ENCODE measurements around the gene PDE4D. TPM values are rescaled to one million over a fixed set of nuclear protein-coding genes. Genes with fewer than 3 reads are reported as not detected.

Gene PDE4D
- total and polyA plus RNA-seq, 2 donors (not counting 3 experiments of a cell fraction or from before 2014, with no cell fraction given), result 34.5 to 51.2 TPM

- Histone ChIP-seq H3K9me3 (replicated peaks; ENCODE audit: control insufficient read depth, insufficient read depth, low read length) (no peaks in the 10 kb centered on the region), H3K9me1 (replicated peaks; ENCODE audit: control insufficient read depth, extremely low read depth, insufficient read depth, low read length) (no peaks in the 10 kb centered on the region), H3K79me2 (ENCODE audit: control insufficient read depth, insufficient read depth, low read length) (no peaks in the 10 kb centered on the region), H3K4me1 (ENCODE audit: control insufficient read depth, extremely low read depth, insufficient read depth, low read length) (no peaks in the 10 kb centered on the region), H3K4me3 (replicated peaks in 1 of 3; ENCODE audit: insufficient read depth in 1 of 3, low read depth in 1 of 3, low read length in 3 of 3) (no peak overlapping the region), H4K20me1 (replicated peaks; ENCODE audit: control insufficient read depth, extremely low read depth, insufficient read depth, low read length) (no peaks in the 10 kb centered on the region), H3K4me2 (ENCODE audit: insufficient read depth, low read length) (no peak overlapping the region), H3K36me3 (ENCODE audit: control insufficient read depth in 2 of 2, extremely low read depth in 1 of 2, insufficient read depth in 2 of 2, low read length in 2 of 2) (no peaks in the 10 kb centered on the region), H3K27me3 (ENCODE audit: control insufficient read depth in 2 of 2, insufficient read depth in 2 of 2, low read length in 2 of 2) (peaks cover 6% of the 10 kb centered on the region in 2 experiments), H2AFZ (ENCODE audit: low read depth, low read length) (no peak overlapping the region), H3K9ac (replicated peaks; ENCODE audit: extremely low read depth, insufficient read depth, low read length) (no peak overlapping the region), H3K27ac (ENCODE audit: insufficient read depth, low read depth, low read length) (no peak overlapping the region)
- ChIA-PET CTCF (interaction anchor here (1.6 kb wide), 1 partner anchor 14 kb away, joined by 4 read pairs; no protein-coding TSS in a partner anchor), POLR2A (no interaction called here)
- dilution Hi-C loops (cut with MboI; ENCODE audit: extremely low pct_ligation_motif_present, low sequenced_read_pairs) (no loop called here), intact Hi-C loops (cut with micrococcal nuclease) (no loop called here)
- BruUV-seq (replicated peaks), result no TSS peak
- TF ChIP-seq POLR2AphosphoS5 (IDR thresholded peaks at IDR 0.05; ENCODE audit: insufficient read depth, low read depth, low read length) (no peak), GATA2 (IDR thresholded peaks at IDR 0.05; ENCODE audit: insufficient read depth, insufficient read length, low read depth, low read length) (no peak)
- DNase-seq (ENCODE audit: low read depth, low spot score), result no peak
- no peak for FAIRE-seq
Observed at GRCh38 chr5:58944221-58944620, 949.3 kb downstream of the PDE4D start.

DNA sequence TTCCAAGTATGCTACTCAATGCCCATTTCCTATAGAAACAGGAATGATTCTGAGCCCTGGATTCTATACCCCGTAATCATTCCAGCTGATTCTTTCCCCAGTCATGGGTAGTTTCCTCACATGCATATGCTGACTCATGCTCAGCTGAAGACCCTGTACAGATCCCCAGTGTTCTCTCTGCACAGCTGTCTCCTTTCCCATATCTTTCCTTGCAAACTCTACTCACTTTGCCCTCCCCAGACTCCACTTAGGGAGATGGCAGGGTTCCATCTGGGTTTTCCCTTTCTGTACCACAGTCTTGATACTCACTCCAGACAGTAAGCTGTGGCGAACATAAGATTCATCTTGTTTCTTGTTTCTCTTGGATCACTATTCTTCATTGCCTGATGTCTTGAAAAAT, 953.1 kb downstream of the PDE4D start:
- POLR2A ChIA-PET, result no interaction called here
- DNase-seq (ENCODE audit: low read depth, low spot score), result no peak
- no peaks in the 10 kb centered on the region for H3K36me3 ChIP-seq (ENCODE audit: control insufficient read depth in 2 of 2, extremely low read depth in 1 of 2, insufficient read depth in 2 of 2, low read length in 2 of 2)
- H3K4me2 ChIP-seq (ENCODE audit: insufficient read depth, low read length), result no peak overlapping the region
- no peaks in the 10 kb centered on the region for H3K9me3 ChIP-seq (replicated peaks; ENCODE audit: control insufficient read depth, insufficient read depth, low read length)
- intact Hi-C loops (cut with micrococcal nuclease), result no loop called here
- FAIRE-seq, result no peak
- H3K4me1 ChIP-seq (ENCODE audit: control insufficient read depth, extremely low read depth, insufficient read depth, low read length), result no peaks in the 10 kb centered on the region
- dilution Hi-C loops (cut with MboI; ENCODE audit: extremely low pct_ligation_motif_present, low sequenced_read_pairs), result no loop called here
- H3K27me3 ChIP-seq (ENCODE audit: control insufficient read depth in 2 of 2, insufficient read depth in 2 of 2, low read length in 2 of 2), result peaks cover 3 to 8% of the 10 kb centered on the region in 2 experiments
- H2AFZ ChIP-seq (ENCODE audit: low read depth, low read length), result no peak overlapping the region
- CTCF ChIA-PET, result interaction anchor here (1.1 to 1.9 kb wide), 2 partner anchors 11 to 18 kb away, joined by 3 to 5 read pairs; no protein-coding TSS in a partner anchor
- H3K9me1 ChIP-seq (replicated peaks; ENCODE audit: control insufficient read depth, extremely low read depth, insufficient read depth, low read length), result no peaks in the 10 kb centered on the region
- BruUV-seq (replicated peaks), result no TSS peak
- no peak overlapping the region for H3K27ac ChIP-seq (ENCODE audit: insufficient read depth, low read depth, low read length)
- TF ChIP-seq POLR2A (IDR thresholded peaks at IDR 0.05; ENCODE audit: low read depth, low read length) (no peak), MYC (IDR thresholded peaks at IDR 0.05; ENCODE audit: low read depth, low read length) (no peak), POLR2AphosphoS5 (IDR thresholded peaks at IDR 0.05; ENCODE audit: insufficient read depth, low read depth, low read length) (no peak), FOS (IDR thresholded peaks at IDR 0.05; ENCODE audit: borderline replicate concordance, insufficient read depth, low read length) (no peak), EZH2 (IDR thresholded peaks at IDR 0.05; ENCODE audit: borderline replicate concordance, low read depth, low read length, severe bottlenecking) (no peak), JUN (IDR thresholded peaks at IDR 0.05; ENCODE audit: borderline replicate concordance, insufficient read depth, insufficient read length, low read depth) (no peak), CTCF (IDR thresholded peaks at IDR 0.05; ENCODE audit: extremely low read depth in 1 of 2, insufficient read depth in 1 of 2, low read depth in 1 of 2, low read length in 2 of 2) (no peak), GATA2 (IDR thresholded peaks at IDR 0.05; ENCODE audit: insufficient read depth, insufficient read length, low read depth, low read length) (no peak)
- TF ChIP-seq, protein P1, sequence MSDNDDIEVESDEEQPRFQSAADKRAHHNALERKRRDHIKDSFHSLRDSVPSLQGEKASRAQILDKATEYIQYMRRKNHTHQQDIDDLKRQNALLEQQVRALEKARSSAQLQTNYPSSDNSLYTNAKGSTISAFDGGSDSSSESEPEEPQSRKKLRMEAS (IDR thresholded peaks at IDR 0.05; ENCODE audit: insufficient read depth, insufficient read length), result no peak
- H3K9ac ChIP-seq (replicated peaks; ENCODE audit: extremely low read depth, insufficient read depth, low read length), result no peak overlapping the region
- no peak overlapping the region for H3K4me3 ChIP-seq (replicated peaks in 1 of 3; ENCODE audit: insufficient read depth in 1 of 3, low read depth in 1 of 3, low read length in 3 of 3)
- H4K20me1 ChIP-seq (replicated peaks; ENCODE audit: control insufficient read depth, extremely low read depth, insufficient read depth, low read length), result no peaks in the 10 kb centered on the region
- no peaks in the 10 kb centered on the region for H3K79me2 ChIP-seq (ENCODE audit: control insufficient read depth, insufficient read depth, low read length)

All from endothelial cell of umbilical vein (primary cell).